H1 (cell line): ENCODE results near the gene MNX1. TPM values are rescaled to one million over a fixed set of nuclear protein-coding genes. Genes with fewer than 3 reads are reported as not detected.

ENCODE experiments used
- BRCA1 ChIP-seq: IDR thresholded peaks from 2 replicates; pipeline ENCODE4 v1.6.1; 2012; ENCODE audit warnings: low read depth, low read length, improper control_type of control experiment
- GTF2F1 ChIP-seq: IDR thresholded peaks from 2 replicates; pipeline ENCODE4 v1.6.1; 2012; ENCODE audit warnings: low read depth, low read length, improper control_type of control experiment, borderline replicate concordance
- JUN ChIP-seq: IDR thresholded peaks from 2 replicates; pipeline ENCODE4 v1.6.1; 2011; ENCODE audit warnings: low read depth, mild to moderate bottlenecking, improper control_type of control experiment, low read length
- polyA plus RNA-seq, 7 experiments: library from polyadenylated mRNA; depleted of rRNA in 3 of 7; stranded (reverse) in 5 of 7; unstranded in 2 of 7; fragments of >200 nt in 5 of 7; fragments of 200-250 nt in 2 of 7; gene quantifications; 1 replicate in 5 of 7; 2 replicates in 1 of 7; 4 replicates in 1 of 7; pipeline versions ENCODE4 v1.2.1 to v1.2.3, GENCODE V29; 2011 to 2013; ENCODE audit warnings: missing spikeins in 2 of 7, mixed read lengths in 2 of 7
- total RNA-seq: library from RNA; stranded (reverse); fragmentation: NEBNext Ultra II Directional; extraction: Animal tissue kit (Norgen Biotek cat#: 25700); gene quantifications from 2 replicates; pipeline ENCODE4 v1.2.1, GENCODE V29; 2021
- TF ChIP-seq, protein P1 (sequence below): IDR thresholded peaks from 2 replicates; pipeline ENCODE4 v1.6.1; 2012; ENCODE audit warnings: inconsistent platforms

Gene MNX1
- total and polyA plus RNA-seq, 2 of the 8 experiments (the other 6 are each of a cell fraction or from before 2014, with no cell fraction given): 0.39 TPM; not detected in 1

- TF ChIP-seq, protein P1, sequence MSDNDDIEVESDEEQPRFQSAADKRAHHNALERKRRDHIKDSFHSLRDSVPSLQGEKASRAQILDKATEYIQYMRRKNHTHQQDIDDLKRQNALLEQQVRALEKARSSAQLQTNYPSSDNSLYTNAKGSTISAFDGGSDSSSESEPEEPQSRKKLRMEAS: no peak
- no peak for TF ChIP-seq GTF2F1
- TF ChIP-seq BRCA1: no peak
- TF ChIP-seq JUN: no peak
These were observed 2.0 kb downstream of the MNX1 start (continued) for GRCh38 chr7:157008206-157009169.
